Right atrium auricular region (tissue), 2 donors: Measurements from ENCODE around the gene SF3B6. TPM values are rescaled to one million over a fixed set of nuclear protein-coding genes. Genes with fewer than 3 reads are reported as not detected.

ENCODE experiments used
- DNase-seq: peaks from one replicate; pipeline ENCODE4 v3.0.0-alpha.2; 2019; ENCODE audit warnings: low spot score
- H3K27ac ChIP-seq, 2 donors: fragments of 200-600 bp; sonication (generic); 1 replicate in 1 of 2; 2 replicates in 1 of 2; pipeline ENCODE4 v1.5.1; 2016 to 2019
- H3K27me3 ChIP-seq, 2 donors: fragments of 200-600 bp; sonication (generic); one replicate each; pipeline versions ENCODE4 v1.5.1 to v1.6.0; 2017 to 2019
- H3K36me3 ChIP-seq: fragments of 200-600 bp; sonication (generic); one replicate; pipeline ENCODE4 v1.5.1; 2016
- H3K4me1 ChIP-seq, 2 donors: fragments of 200-600 bp; sonication (generic); one replicate each; pipeline versions ENCODE4 v1.5.1 to v1.6.0; 2017 to 2019
- H3K4me3 ChIP-seq, 2 donors: fragments of 200-600 bp; sonication (generic); 1 replicate in 1 of 2; 2 replicates in 1 of 2; pipeline ENCODE4 v1.5.1; 2017 to 2019; ENCODE audit warnings: mild to moderate bottlenecking in 1 of 2, moderate library complexity in 1 of 2
- H3K9me3 ChIP-seq, 2 donors: fragments of 200-600 bp; sonication (generic); one replicate each; pipeline ENCODE4 v1.5.1; 2019
- total RNA-seq, 2 donors: library from RNA; depleted of rRNA; stranded (reverse); fragments of >200 nt; gene quantifications; one replicate each; pipeline ENCODE4 v1.1.0, GENCODE V29; 2016
- TF ChIP-seq, protein P1 (sequence below), 2 donors: fragments of 200-600 bp; sonication (generic); IDR thresholded peaks; one replicate each; pipeline ENCODE4 v1.5.1; 2019; ENCODE audit warnings: antibody characterized with exemption in 2 of 2

The SF3B6 gene
- total RNA-seq, 2 donors from 2014 or later: 71.2 to 74.8 TPM

DNA sequence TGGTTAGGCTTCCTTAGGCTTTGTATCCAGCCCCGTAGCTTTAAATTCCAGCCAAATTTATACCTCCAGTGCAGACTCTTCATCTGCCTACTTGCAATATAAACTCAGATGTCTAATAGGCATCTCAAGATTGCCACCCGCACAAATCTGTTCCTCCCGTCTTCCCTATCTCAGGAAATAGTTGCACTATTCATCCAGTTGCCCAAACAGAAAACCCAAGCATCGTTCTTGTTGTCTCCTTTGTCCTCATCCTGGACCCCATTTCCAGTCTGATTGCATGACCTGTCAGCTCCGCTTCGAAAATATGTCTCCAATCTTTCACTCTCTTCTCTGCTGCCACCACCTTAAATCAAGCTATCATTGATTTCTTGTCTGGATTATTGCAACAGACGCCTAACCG lies 24.3 kb downstream of the SF3B6 start:
- Histone ChIP-seq H3K9me3 (no peaks in the 10 kb centered on the region), H3K4me3 (no peak overlapping the region), H3K36me3 (no peaks in the 10 kb centered on the region), H3K4me1 (peaks cover 0 to 14% of the 10 kb centered on the region in 2 donors), H3K27ac (no peak overlapping the region), H3K27me3 (no peaks in the 10 kb centered on the region)
- DNase-seq: no peak
- TF ChIP-seq, protein P1, sequence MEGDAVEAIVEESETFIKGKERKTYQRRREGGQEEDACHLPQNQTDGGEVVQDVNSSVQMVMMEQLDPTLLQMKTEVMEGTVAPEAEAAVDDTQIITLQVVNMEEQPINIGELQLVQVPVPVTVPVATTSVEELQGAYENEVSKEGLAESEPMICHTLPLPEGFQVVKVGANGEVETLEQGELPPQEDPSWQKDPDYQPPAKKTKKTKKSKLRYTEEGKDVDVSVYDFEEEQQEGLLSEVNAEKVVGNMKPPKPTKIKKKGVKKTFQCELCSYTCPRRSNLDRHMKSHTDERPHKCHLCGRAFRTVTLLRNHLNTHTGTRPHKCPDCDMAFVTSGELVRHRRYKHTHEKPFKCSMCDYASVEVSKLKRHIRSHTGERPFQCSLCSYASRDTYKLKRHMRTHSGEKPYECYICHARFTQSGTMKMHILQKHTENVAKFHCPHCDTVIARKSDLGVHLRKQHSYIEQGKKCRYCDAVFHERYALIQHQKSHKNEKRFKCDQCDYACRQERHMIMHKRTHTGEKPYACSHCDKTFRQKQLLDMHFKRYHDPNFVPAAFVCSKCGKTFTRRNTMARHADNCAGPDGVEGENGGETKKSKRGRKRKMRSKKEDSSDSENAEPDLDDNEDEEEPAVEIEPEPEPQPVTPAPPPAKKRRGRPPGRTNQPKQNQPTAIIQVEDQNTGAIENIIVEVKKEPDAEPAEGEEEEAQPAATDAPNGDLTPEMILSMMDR (IDR thresholded peaks at IDR 0.05): no peak

DNA sequence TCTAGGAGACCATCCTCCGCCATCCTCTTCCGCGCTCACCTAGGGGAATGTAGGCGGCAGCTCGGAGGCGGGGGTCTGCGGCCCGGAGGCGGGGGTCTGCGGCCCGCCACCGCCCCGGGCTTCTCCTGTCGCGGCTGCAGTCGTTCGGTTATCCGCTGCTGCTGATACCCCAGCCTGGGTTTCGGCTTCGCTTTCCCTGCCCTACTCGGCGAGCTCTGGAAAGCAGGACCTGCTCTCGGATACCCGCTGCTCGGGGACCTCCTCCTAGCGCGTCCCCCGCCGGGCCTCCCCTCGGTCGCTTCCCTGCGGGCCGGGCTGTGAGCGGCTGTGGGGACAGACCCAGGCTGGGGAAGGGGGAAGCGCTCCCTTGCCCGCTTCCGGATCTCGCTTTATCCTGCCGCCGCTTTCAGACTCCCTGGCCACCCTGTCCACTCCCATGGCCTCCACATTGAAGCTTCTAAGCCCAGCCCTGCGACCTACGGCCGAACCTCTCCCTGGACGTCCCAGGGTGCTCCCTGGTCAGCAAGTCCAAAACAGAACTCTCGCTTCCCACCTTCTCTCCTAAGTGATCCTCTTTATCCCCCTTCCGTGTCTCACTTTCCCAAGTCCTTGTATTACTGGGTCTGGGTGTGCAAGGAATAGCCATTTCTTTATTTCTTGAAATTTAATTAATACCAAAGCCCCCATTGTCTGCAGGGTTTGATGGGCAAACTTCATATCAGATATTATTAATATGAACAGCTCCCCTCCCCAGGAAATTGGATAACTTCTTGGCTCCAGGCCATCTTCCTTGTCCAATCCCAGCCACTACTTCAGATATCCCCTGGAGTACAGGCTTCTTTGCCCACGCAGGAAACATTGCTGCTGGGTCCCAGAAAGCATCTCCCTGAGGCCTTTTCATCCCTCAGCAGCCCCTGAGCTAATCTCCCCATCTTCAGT lies 25.8 kb downstream of the SF3B6 start:
- Histone ChIP-seq H3K36me3 (no peaks in the 10 kb centered on the region), H3K27ac (peak overlapping the region; percentile 52 to 56), H3K4me3 (peak overlapping the region; percentile 67 to 79), H3K4me1 (peaks cover 0 to 26% of the 10 kb centered on the region in 2 donors), H3K9me3 (no peaks in the 10 kb centered on the region), H3K27me3 (no peaks in the 10 kb centered on the region)
- peak; percentile 60 for DNase-seq
- TF ChIP-seq, protein P1 (IDR thresholded peaks at IDR 0.05): no peak

DNA sequence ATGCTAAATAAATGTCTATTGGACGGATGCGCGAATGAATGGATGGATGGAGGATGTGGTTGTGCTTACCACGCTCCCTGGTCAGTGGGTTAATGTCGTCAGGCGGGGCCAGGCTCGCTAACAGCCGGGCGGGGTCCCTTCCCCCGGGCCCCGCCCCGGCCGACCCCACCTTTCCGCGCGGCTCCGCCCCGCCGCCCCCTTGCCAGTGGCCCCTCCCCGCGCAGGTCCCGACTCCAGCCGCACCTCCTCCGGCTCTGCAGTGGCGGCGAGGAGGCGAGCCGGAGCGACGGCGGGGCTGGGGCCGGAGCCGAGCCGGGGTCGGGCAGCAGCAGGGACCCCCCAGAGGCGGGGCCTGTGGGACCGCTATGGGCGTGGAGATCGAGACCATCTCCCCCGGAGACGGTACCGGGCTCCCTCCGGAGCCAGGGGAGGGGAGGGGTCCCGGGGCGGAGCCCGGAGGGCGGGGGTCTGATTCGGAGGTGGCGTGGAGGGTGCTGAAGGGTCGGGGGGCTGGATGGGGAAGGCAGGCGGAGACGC lies 26.6 kb downstream of the SF3B6 start, which contains the start of gene FKBP1B:
FKBP1B (plus strand) TSS at position 257 of the 537 bp plus-strand sequence; CDS start at position 366, 109 bp downstream.
- peak within 1 kb of the TSS; percentile 67 to 79 for H3K4me3 ChIP-seq
- DNase-seq: peak; percentile 61
- H3K27ac ChIP-seq: peak within 1 kb of the TSS; percentile 52 to 56
- H3K36me3 ChIP-seq: no peaks in the 10 kb centered on the region
- no peaks in the 10 kb centered on the region for H3K27me3 ChIP-seq
- peaks cover 0 to 26% of the 10 kb centered on the region in 2 donors for H3K4me1 ChIP-seq
- no peaks in the 10 kb centered on the region for H3K9me3 ChIP-seq
- TF ChIP-seq, protein P1 (IDR thresholded peaks at IDR 0.05): no peak

DNA sequence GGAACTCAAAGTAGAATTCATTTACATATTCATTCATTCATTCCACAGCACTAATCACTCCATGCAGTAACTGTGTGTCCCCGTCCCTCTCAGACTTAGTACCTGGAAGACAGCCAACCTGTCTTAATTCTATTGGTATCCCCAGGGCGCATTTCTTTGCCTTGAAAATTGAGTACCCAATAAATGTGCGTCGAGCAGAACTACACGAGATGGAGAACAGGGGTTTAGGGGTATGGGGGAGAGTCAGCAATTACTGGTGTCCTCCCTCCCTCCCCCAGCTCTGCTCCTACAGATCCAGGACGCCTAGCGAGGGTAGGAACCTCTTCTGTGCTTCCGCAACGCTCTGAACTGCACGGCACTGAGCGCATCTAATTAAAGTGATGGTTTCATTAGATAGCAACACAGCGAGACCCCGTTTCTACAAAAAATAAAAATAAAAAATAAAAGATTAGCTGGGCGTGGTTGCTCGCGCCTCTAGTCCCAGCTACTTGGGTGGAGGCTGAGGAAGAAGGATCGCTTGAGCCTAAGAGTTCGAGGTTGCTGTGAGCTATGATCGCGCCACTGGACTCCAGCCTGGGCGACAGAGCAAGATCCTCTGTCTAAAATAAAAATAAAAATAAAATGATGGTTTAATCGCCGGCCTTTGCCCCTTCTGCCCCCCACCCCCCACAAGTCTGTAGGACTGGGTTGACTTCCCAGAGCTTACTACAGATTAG lies 27.2 kb downstream of the SF3B6 start:
- H3K9me3 ChIP-seq: no peaks in the 10 kb centered on the region
- no peaks in the 10 kb centered on the region for H3K36me3 ChIP-seq
- TF ChIP-seq, protein P1 (IDR thresholded peaks at IDR 0.05): no peak
- peak overlapping the region in 1 of 2 donors; percentile 56 for H3K27ac ChIP-seq
- H3K4me1 ChIP-seq: peaks cover 0 to 26% of the 10 kb centered on the region in 2 donors
- DNase-seq: no peak
- H3K27me3 ChIP-seq: no peaks in the 10 kb centered on the region
- peak overlapping the region; percentile 67 to 79 for H3K4me3 ChIP-seq

DNA sequence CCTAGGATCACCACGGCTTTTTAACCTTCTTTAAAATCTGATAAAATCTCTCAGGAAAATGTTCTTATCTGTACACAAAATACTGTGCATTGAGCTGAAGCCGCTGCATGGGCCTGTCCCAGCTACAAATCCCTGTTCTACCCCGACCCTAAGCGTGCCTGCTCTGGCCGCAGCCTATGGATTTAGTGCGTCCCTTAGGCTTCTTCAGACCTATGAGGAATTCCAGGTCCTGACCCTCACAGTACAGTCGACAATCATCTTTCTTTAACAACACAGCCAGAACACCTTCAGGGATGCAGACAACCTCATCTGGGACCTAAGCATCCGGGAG lies 28.5 kb downstream of the SF3B6 start:
- no peak for DNase-seq
- TF ChIP-seq, protein P1 (IDR thresholded peaks at IDR 0.05): no peak
- H3K27me3 ChIP-seq: no peaks in the 10 kb centered on the region
- H3K27ac ChIP-seq: no peak overlapping the region
- H3K4me3 ChIP-seq: peak overlapping the region; percentile 17 to 80
- H3K9me3 ChIP-seq: no peaks in the 10 kb centered on the region
- H3K36me3 ChIP-seq: no peaks in the 10 kb centered on the region
- peaks cover 0 to 26% of the 10 kb centered on the region in 2 donors for H3K4me1 ChIP-seq
